Caco-2 (cell line): ENCODE results near the gene SLC2A13. TPM values are rescaled to one million over a fixed set of nuclear protein-coding genes. Genes with fewer than 3 reads are reported as not detected.

ENCODE experiments used
- BruUV-seq: library from RNA; stranded (reverse); fragments of 400-500 nt; replicated peaks from 2 replicates; lab custom pipeline; 2021; lab: Mats Ljungman, UMichigan
- CTCF ChIA-PET: fragments of 300-600 bp; sonication (Branson Sonifier 250); formaldehyde crosslinking; loops from one replicate; lab custom pipeline; 2022; ENCODE audit warnings: antibody characterized with exemption; lab: Charles Lee
- POLR2A ChIA-PET: fragments of 300-600 bp; sonication (Branson Sonifier 250); formaldehyde crosslinking; loops from one replicate; lab custom pipeline; 2022; ENCODE audit warnings: antibody characterized with exemption; lab: Charles Lee
- DNase-seq, 2 experiments: peaks; one replicate each; pipeline versions ENCODE4 v3.0.0 to v3.0.0-alpha.2; 2020 to 2022
- H3K27me3 ChIP-seq: replicated peaks from 2 replicates; pipeline ENCODE4 v1.6.0; 2011; ENCODE audit warnings: low read length; ENCODE audit not compliant: control insufficient read depth, insufficient read depth
- H3K36me3 ChIP-seq: 2 replicates; pipeline ENCODE4 v1.5.1; 2011; ENCODE audit warnings: low read length; ENCODE audit not compliant: control insufficient read depth, insufficient read depth
- H3K4me1 ChIP-seq: fragments of 250-450 bp; sonication (Bioruptor Pico); 2 replicates; pipeline ENCODE4 v1.5.1; 2020; ENCODE audit warnings: mild to moderate bottlenecking
- H3K4me3 ChIP-seq: 2 replicates; pipeline ENCODE4 v1.5.1; 2011; ENCODE audit warnings: low read depth, mild to moderate bottlenecking, control low read depth, low read length
- H3K9me3 ChIP-seq: fragments of 250-450 bp; sonication (Bioruptor Pico); 2 replicates; pipeline ENCODE4 v1.5.1; 2020; ENCODE audit warnings: mild to moderate bottlenecking, moderate library complexity
- H3K27ac Mint-ChIP-seq: one replicate; pipeline ENCODE4 v1.8.0; 2022; ENCODE audit warnings: mixed read lengths; ENCODE audit not compliant: unreplicated experiment
- H3K27me3 Mint-ChIP-seq: one replicate; pipeline ENCODE4 v1.8.0; 2022; ENCODE audit warnings: mixed read lengths; ENCODE audit not compliant: insufficient read depth, unreplicated experiment
- H3K36me3 Mint-ChIP-seq: one replicate; pipeline ENCODE4 v1.8.0; 2022; ENCODE audit warnings: mild to moderate bottlenecking, mixed read lengths; ENCODE audit not compliant: insufficient read depth, unreplicated experiment
- H3K4me1 Mint-ChIP-seq: one replicate; pipeline ENCODE4 v1.8.0; 2022; ENCODE audit warnings: low read depth, mixed read lengths; ENCODE audit not compliant: unreplicated experiment
- H3K4me3 Mint-ChIP-seq: one replicate; pipeline ENCODE4 v1.8.0; 2022; ENCODE audit warnings: mild to moderate bottlenecking, moderate library complexity, mixed read lengths; ENCODE audit not compliant: unreplicated experiment
- H3K9me3 Mint-ChIP-seq: one replicate; pipeline ENCODE4 v1.8.0; 2022; ENCODE audit warnings: mixed read lengths; ENCODE audit not compliant: unreplicated experiment
- intact Hi-C: fragments of 100-400 bp; cut with micrococcal nuclease; formaldehyde crosslinking; loops from one replicate; pipeline ENCODE4 v1.10.0; 2022; ENCODE audit not compliant: unreplicated experiment
- total RNA-seq: library from RNA; stranded (reverse); gene quantifications from 2 replicates; pipeline ENCODE4 v1.2.3, GENCODE V29; 2022
- TF ChIP-seq, protein P1 (sequence below), 2 experiments: fragments of 200-600 bp in 1 of 2; IDR thresholded peaks; 1 replicate in 1 of 2; 2 replicates in 1 of 2; pipeline versions ENCODE4 v1.5.1 to v1.8.0; 2011 to 2022; ENCODE audit warnings: antibody characterized with exemption in 1 of 2, control low read depth in 1 of 2, inconsistent platforms in 1 of 2, low read depth in 1 of 2, low read length in 1 of 2, mild to moderate bottlenecking in 1 of 2, moderate library complexity in 1 of 2; ENCODE audit not compliant: insufficient read depth in 1 of 2, severe bottlenecking in 1 of 2, unreplicated experiment in 1 of 2

SLC2A13 gene
- total RNA-seq, 1 experiment from 2014 or later: 3.0 TPM

GRCh38 chr12:40138526-40138925 lies 32.6 kb upstream of the SLC2A13 start:
- Mint-ChIP-seq H3K27me3 (peaks cover 5% of the 10 kb centered on the region), H3K36me3 (no peaks in the 10 kb centered on the region), H3K9me3 (no peaks in the 10 kb centered on the region), H3K4me1 (no peaks in the 10 kb centered on the region), H3K4me3 (no peak overlapping the region), H3K27ac (no peak overlapping the region)
- Histone ChIP-seq H3K4me1 (no peaks in the 10 kb centered on the region), H3K9me3 (no peaks in the 10 kb centered on the region), H3K27me3 (no peaks in the 10 kb centered on the region), H3K4me3 (no peak overlapping the region), H3K36me3 (no peaks in the 10 kb centered on the region)
- intact Hi-C loops: no loop called here
- BruUV-seq: no TSS peak
- no peak for DNase-seq
- CTCF ChIA-PET: no interaction called here
- TF ChIP-seq, protein P1, sequence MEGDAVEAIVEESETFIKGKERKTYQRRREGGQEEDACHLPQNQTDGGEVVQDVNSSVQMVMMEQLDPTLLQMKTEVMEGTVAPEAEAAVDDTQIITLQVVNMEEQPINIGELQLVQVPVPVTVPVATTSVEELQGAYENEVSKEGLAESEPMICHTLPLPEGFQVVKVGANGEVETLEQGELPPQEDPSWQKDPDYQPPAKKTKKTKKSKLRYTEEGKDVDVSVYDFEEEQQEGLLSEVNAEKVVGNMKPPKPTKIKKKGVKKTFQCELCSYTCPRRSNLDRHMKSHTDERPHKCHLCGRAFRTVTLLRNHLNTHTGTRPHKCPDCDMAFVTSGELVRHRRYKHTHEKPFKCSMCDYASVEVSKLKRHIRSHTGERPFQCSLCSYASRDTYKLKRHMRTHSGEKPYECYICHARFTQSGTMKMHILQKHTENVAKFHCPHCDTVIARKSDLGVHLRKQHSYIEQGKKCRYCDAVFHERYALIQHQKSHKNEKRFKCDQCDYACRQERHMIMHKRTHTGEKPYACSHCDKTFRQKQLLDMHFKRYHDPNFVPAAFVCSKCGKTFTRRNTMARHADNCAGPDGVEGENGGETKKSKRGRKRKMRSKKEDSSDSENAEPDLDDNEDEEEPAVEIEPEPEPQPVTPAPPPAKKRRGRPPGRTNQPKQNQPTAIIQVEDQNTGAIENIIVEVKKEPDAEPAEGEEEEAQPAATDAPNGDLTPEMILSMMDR (IDR thresholded peaks at IDR 0.05; ENCODE audit: insufficient read depth in 1 of 2, low read depth in 1 of 2, low read length in 1 of 2, severe bottlenecking in 1 of 2, unreplicated experiment in 1 of 2): no peak
- POLR2A ChIA-PET: no interaction called here

- H3K9me3 ChIP-seq: no peaks in the 10 kb centered on the region
- intact Hi-C loops: no loop called here
- no peaks in the 10 kb centered on the region for H3K36me3 ChIP-seq
- BruUV-seq: no TSS peak
- DNase-seq: no peak
- peaks cover 5% of the 10 kb centered on the region for H3K27me3 Mint-ChIP-seq
- no peak overlapping the region for H3K27ac Mint-ChIP-seq
- H3K9me3 Mint-ChIP-seq: no peaks in the 10 kb centered on the region
- TF ChIP-seq, protein P1 (IDR thresholded peaks at IDR 0.05; ENCODE audit: insufficient read depth in 1 of 2, low read depth in 1 of 2, low read length in 1 of 2, severe bottlenecking in 1 of 2, unreplicated experiment in 1 of 2): no peak
- H3K4me3 ChIP-seq: no peak overlapping the region
- H3K27me3 ChIP-seq: no peaks in the 10 kb centered on the region
- ChIA-PET CTCF (no interaction called here), POLR2A (no interaction called here)
- no peak overlapping the region for H3K4me3 Mint-ChIP-seq
- H3K36me3 Mint-ChIP-seq: no peaks in the 10 kb centered on the region
- no peaks in the 10 kb centered on the region for H3K4me1 ChIP-seq
- H3K4me1 Mint-ChIP-seq: no peaks in the 10 kb centered on the region
Observed at GRCh38 chr12:40137252-40137651, 31.4 kb upstream of the SLC2A13 start.

DNA sequence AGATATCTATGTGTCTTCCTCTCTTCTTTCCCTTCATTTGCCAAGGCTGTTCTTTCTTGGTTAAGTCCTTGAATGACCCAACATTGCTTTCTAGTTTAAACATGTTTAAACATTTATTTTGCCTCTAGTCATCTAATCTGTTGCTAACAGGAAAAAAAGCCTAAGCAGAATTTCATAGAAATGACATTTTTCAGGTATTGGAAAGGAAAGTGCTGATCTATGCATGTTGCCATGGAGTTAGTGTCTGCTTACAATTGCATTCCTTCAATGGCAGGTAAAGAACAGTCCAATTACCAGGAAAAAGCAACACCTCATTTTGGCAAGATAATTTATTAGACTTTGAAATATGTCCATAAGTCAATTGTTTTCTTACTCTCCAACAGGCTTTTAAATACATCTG lies 21.5 kb upstream of the SLC2A13 start:
- Mint-ChIP-seq H3K4me3 (no peak overlapping the region), H3K27ac (no peak overlapping the region), H3K27me3 (no peaks in the 10 kb centered on the region), H3K36me3 (no peaks in the 10 kb centered on the region), H3K4me1 (no peaks in the 10 kb centered on the region), H3K9me3 (no peaks in the 10 kb centered on the region)
- H3K4me3 ChIP-seq: no peak overlapping the region
- TF ChIP-seq, protein P1 (IDR thresholded peaks at IDR 0.05; ENCODE audit: insufficient read depth in 1 of 2, low read depth in 1 of 2, low read length in 1 of 2, severe bottlenecking in 1 of 2, unreplicated experiment in 1 of 2): no peak
- no peaks in the 10 kb centered on the region for H3K9me3 ChIP-seq
- ChIA-PET CTCF (no interaction called here), POLR2A (no interaction called here)
- intact Hi-C loops: no loop called here
- H3K27me3 ChIP-seq: no peaks in the 10 kb centered on the region
- no peaks in the 10 kb centered on the region for H3K4me1 ChIP-seq
- BruUV-seq: no TSS peak
- no peak for DNase-seq
- H3K36me3 ChIP-seq: no peaks in the 10 kb centered on the region
